Endothelial cell of umbilical vein (primary cell): Measurements from ENCODE around the gene TMEM106C. TPM values are rescaled to one million over a fixed set of nuclear protein-coding genes. Genes with fewer than 3 reads are reported as not detected.

Source experiments
- BruUV-seq: library from RNA; stranded (reverse); fragments of 400-500 nt; replicated peaks from 2 replicates; lab custom pipeline; 2021; lab: Mats Ljungman, UMichigan
- CTCF ChIA-PET: fragments of 300-600, 350-600 bp; sonication (Branson Sonifier 250); formaldehyde crosslinking; loops from one replicate; lab custom pipeline; 2021; ENCODE audit warnings: antibody characterized with exemption, inconsistent platforms; lab: Charles Lee
- POLR2A ChIA-PET: fragments of 300-600, 350-600 bp; sonication (Branson Sonifier 250); formaldehyde crosslinking; loops from one replicate; lab custom pipeline; 2021; ENCODE audit warnings: antibody characterized with exemption, inconsistent platforms; lab: Charles Lee
- DNase-seq: peaks from one replicate; pipeline ENCODE4 v3.0.0-alpha.2; 2011; ENCODE audit warnings: low read depth, low spot score
- FAIRE-seq: peaks from 2 replicates; lab custom pipeline; 2011; peaks lifted over from hg19 to GRCh38; lab: Jason Lieb, UNC
- H2AFZ ChIP-seq: 2 replicates; pipeline ENCODE4 v1.6.0; 2012; ENCODE audit warnings: low read depth, low read length, control low read depth, inconsistent platforms
- H3K27ac ChIP-seq: 2 replicates; pipeline ENCODE4 v1.5.1; 2011; ENCODE audit warnings: low read depth, mild to moderate bottlenecking, control low read depth, low read length, moderate library complexity; ENCODE audit not compliant: insufficient read depth
- H3K27me3 ChIP-seq, 2 experiments: 2 replicates each; pipeline versions ENCODE4 v1.6.0 to v1.6.1; 2011; ENCODE audit warnings: low read length in 2 of 2, mixed read lengths in 1 of 2; ENCODE audit not compliant: control insufficient read depth in 2 of 2, insufficient read depth in 2 of 2
- H3K36me3 ChIP-seq, 2 experiments: 2 replicates in 1 of 2; 3 replicates in 1 of 2; pipeline ENCODE4 v1.5.1; 2011; ENCODE audit warnings: low read length in 2 of 2, mild to moderate bottlenecking in 1 of 2, moderate library complexity in 1 of 2; ENCODE audit not compliant: control insufficient read depth in 2 of 2, insufficient read depth in 2 of 2; ENCODE audit errors: extremely low read depth in 1 of 2
- H3K4me1 ChIP-seq: 3 replicates; pipeline ENCODE4 v1.5.1; 2011; ENCODE audit warnings: mild to moderate bottlenecking, low read length; ENCODE audit not compliant: control insufficient read depth, insufficient read depth; ENCODE audit errors: extremely low read depth
- H3K4me2 ChIP-seq: 2 replicates; pipeline ENCODE4 v1.6.1; 2011; ENCODE audit warnings: low read length, control low read depth, mixed read lengths; ENCODE audit not compliant: insufficient read depth
- H3K4me3 ChIP-seq, 3 experiments: fragments of 200-600 bp in 1 of 3; sonication (generic), shearing (Covaris generic) in 1 of 3; replicated peaks in 1 of 3; 2 replicates each; pipeline ENCODE4 v1.5.1; 2011 to 2016; ENCODE audit warnings: control low read depth in 3 of 3, low read length in 3 of 3, mild to moderate bottlenecking in 2 of 3, inconsistent platforms in 1 of 3, low read depth in 1 of 3, moderate library complexity in 1 of 3; ENCODE audit not compliant: insufficient read depth in 1 of 3
- H3K79me2 ChIP-seq: 2 replicates; pipeline ENCODE4 v1.6.0; 2012; ENCODE audit warnings: low read length, inconsistent platforms; ENCODE audit not compliant: control insufficient read depth, insufficient read depth
- H3K9ac ChIP-seq: replicated peaks from 2 replicates; pipeline ENCODE3; 2011; ENCODE audit warnings: low read length, control low read depth; ENCODE audit not compliant: insufficient read depth; ENCODE audit errors: extremely low read depth
- H3K9me1 ChIP-seq: replicated peaks from 3 replicates; pipeline ENCODE4 v1.6.0; 2011; ENCODE audit warnings: mild to moderate bottlenecking, low read length; ENCODE audit not compliant: control insufficient read depth, insufficient read depth; ENCODE audit errors: extremely low read depth
- H3K9me3 ChIP-seq: replicated peaks from 2 replicates; pipeline ENCODE4 v1.5.1; 2012; ENCODE audit warnings: low read length, inconsistent platforms; ENCODE audit not compliant: control insufficient read depth, insufficient read depth
- H4K20me1 ChIP-seq: replicated peaks from 2 replicates; pipeline ENCODE3; 2011; ENCODE audit warnings: mild to moderate bottlenecking, low read length; ENCODE audit not compliant: control insufficient read depth, insufficient read depth; ENCODE audit errors: extremely low read depth
- EZH2 ChIP-seq: IDR thresholded peaks from 2 replicates; pipeline ENCODE4 v1.6.1; 2012; ENCODE audit warnings: borderline replicate concordance, low read depth, mild to moderate bottlenecking, moderate library complexity, low read length, inconsistent platforms; ENCODE audit not compliant: severe bottlenecking
- FOS ChIP-seq: IDR thresholded peaks from 2 replicates; pipeline ENCODE4 v1.6.1; 2011; ENCODE audit warnings: mild to moderate bottlenecking, low read length, moderate library complexity, borderline replicate concordance; ENCODE audit not compliant: insufficient read depth
- GATA2 ChIP-seq: IDR thresholded peaks from 2 replicates; pipeline ENCODE4 v1.7.0; 2011; ENCODE audit warnings: low read depth, mild to moderate bottlenecking, moderate library complexity, mixed read lengths, low read length; ENCODE audit not compliant: insufficient read length, insufficient read depth
- JUN ChIP-seq: IDR thresholded peaks from 2 replicates; pipeline ENCODE4 v1.6.1; 2011; ENCODE audit warnings: borderline replicate concordance, low read depth; ENCODE audit not compliant: insufficient read length, insufficient read depth
- MYC ChIP-seq: IDR thresholded peaks from one replicate; pipeline ENCODE4 v1.6.1; 2011; ENCODE audit warnings: mild to moderate bottlenecking, low read depth, low read length
- POLR2A ChIP-seq: IDR thresholded peaks from 2 replicates; pipeline ENCODE4 v1.6.1; 2012; ENCODE audit warnings: low read depth, mild to moderate bottlenecking, control low read depth, low read length
- POLR2AphosphoS5 ChIP-seq: IDR thresholded peaks from 2 replicates; pipeline ENCODE4 v1.6.1; 2012; ENCODE audit warnings: low read depth, mild to moderate bottlenecking, control low read depth, low read length, moderate library complexity; ENCODE audit not compliant: insufficient read depth
- dilution Hi-C: fragments of 300-500 bp; cut with MboI; formaldehyde crosslinking; loops from one replicate; pipeline ENCODE4 v1.15.0; 2019; ENCODE audit warnings: low sequenced_read_pairs; ENCODE audit not compliant: extremely low pct_ligation_motif_present
- intact Hi-C: fragments of 100-400 bp; cut with micrococcal nuclease; formaldehyde crosslinking; loops from one replicate; pipeline ENCODE4 v1.10.0; 2022
- polyA plus RNA-seq, 4 experiments: library from polyadenylated mRNA; depleted of rRNA in 3 of 4; stranded (reverse) in 3 of 4; unstranded in 1 of 4; fragments of >200 nt; gene quantifications; 2 replicates each; pipeline versions ENCODE4 v1.2.1 to v1.2.3, GENCODE V29; 2011 to 2012; ENCODE audit warnings: missing spikeins in 1 of 4
- total RNA-seq: library from RNA; stranded (reverse); gene quantifications from 2 replicates; pipeline ENCODE4 v1.2.3, GENCODE V29; 2021
- TF ChIP-seq, protein P1 (sequence below): IDR thresholded peaks from 2 replicates; pipeline ENCODE4 v1.6.1; 2011; ENCODE audit not compliant: insufficient read depth, insufficient read length
- TF ChIP-seq, protein P2 (sequence below), 2 donors: IDR thresholded peaks; 1 replicate in 1 of 2; 2 replicates in 1 of 2; pipeline ENCODE4 v1.5.1; 2011; ENCODE audit warnings: low read length in 2 of 2, mild to moderate bottlenecking in 2 of 2, moderate library complexity in 2 of 2, control low read depth in 1 of 2, inconsistent platforms in 1 of 2, low read depth in 1 of 2; ENCODE audit not compliant: insufficient read depth in 1 of 2; ENCODE audit errors: extremely low read depth in 1 of 2

Gene TMEM106C
- total and polyA plus RNA-seq, 2 donors (not counting 3 experiments of a cell fraction or from before 2014, with no cell fraction given), result 84.4 to 148 TPM

DNA sequence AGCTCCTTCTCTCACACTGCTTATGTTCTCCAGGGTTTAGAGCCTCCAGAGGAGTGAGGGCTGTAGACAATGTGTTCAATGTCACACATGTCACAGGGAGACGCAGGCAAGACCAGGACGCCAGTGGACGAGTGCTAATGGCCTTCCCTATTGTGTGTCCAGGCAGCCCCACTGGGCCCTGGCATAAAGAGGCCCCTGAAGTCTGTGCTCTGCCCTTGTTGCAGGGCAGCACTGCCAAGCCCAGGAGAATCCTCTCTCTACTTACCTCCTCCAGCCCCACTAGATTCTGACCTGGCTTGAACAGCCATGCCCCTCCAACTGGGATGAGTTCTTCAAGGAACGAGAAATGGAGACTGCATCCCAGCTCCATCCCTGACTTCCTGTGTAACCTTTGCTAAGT lies 24.8 kb upstream of the TMEM106C start:
- Histone ChIP-seq H3K27ac (no peak overlapping the region), H3K36me3 (no peaks in the 10 kb centered on the region), H3K4me3 (no peak overlapping the region), H3K9me1 (no peaks in the 10 kb centered on the region), H3K79me2 (no peaks in the 10 kb centered on the region), H3K9ac (no peak overlapping the region), H3K27me3 (peaks cover 19 to 25% of the 10 kb centered on the region in 2 experiments), H2AFZ (no peak overlapping the region), H3K4me1 (no peaks in the 10 kb centered on the region), H3K4me2 (no peak overlapping the region), H4K20me1 (no peaks in the 10 kb centered on the region), H3K9me3 (no peaks in the 10 kb centered on the region)
- no peak for TF ChIP-seq FOS
- TF ChIP-seq MYC, result no peak
- TF ChIP-seq, protein P1, sequence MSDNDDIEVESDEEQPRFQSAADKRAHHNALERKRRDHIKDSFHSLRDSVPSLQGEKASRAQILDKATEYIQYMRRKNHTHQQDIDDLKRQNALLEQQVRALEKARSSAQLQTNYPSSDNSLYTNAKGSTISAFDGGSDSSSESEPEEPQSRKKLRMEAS, result no peak
- no peak for TF ChIP-seq POLR2AphosphoS5
- no peak for TF ChIP-seq GATA2
- TF ChIP-seq, protein P2, sequence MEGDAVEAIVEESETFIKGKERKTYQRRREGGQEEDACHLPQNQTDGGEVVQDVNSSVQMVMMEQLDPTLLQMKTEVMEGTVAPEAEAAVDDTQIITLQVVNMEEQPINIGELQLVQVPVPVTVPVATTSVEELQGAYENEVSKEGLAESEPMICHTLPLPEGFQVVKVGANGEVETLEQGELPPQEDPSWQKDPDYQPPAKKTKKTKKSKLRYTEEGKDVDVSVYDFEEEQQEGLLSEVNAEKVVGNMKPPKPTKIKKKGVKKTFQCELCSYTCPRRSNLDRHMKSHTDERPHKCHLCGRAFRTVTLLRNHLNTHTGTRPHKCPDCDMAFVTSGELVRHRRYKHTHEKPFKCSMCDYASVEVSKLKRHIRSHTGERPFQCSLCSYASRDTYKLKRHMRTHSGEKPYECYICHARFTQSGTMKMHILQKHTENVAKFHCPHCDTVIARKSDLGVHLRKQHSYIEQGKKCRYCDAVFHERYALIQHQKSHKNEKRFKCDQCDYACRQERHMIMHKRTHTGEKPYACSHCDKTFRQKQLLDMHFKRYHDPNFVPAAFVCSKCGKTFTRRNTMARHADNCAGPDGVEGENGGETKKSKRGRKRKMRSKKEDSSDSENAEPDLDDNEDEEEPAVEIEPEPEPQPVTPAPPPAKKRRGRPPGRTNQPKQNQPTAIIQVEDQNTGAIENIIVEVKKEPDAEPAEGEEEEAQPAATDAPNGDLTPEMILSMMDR (IDR thresholded peaks at IDR 0.05; ENCODE audit: extremely low read depth in 1 of 2, insufficient read depth in 1 of 2, low read depth in 1 of 2, low read length in 2 of 2), result no peak
- TF ChIP-seq EZH2, result no peak
- TF ChIP-seq JUN, result no peak
- no peak for TF ChIP-seq POLR2A
- intact Hi-C loops, result no loop called here
- dilution Hi-C loops, result no loop called here
- no peak for DNase-seq
- ChIA-PET POLR2A (no interaction called here), CTCF (interaction anchor here (1.9 kb wide), 1 partner anchor 11 kb away, joined by 6 read pairs; no protein-coding TSS in a partner anchor)
- no TSS peak for BruUV-seq
- no peak for FAIRE-seq
